ENCODE data around the gene UBE2Q1.
"Not testable (repeated sequence)": the region's sequence is repeated elsewhere in the genome, so short reads cannot be mapped to it uniquely, and the experiment has no call there.

UBE2Q1 gene

GRCh38 chr1:154549202-154549770 lies 9.2 kb downstream of the UBE2Q1 start:
- DNase-seq: no peak

GRCh38 chr1:154548028-154548427 lies 10.4 kb downstream of the UBE2Q1 start:
- DNase-seq: no peak

- no peak for DNase-seq
Measured at GRCh38 chr1:154547105-154547732, 11.2 kb downstream of the UBE2Q1 start.

- DNase-seq: peak; percentile 18
Measured at GRCh38 chr1:154546264-154547063, 12.0 kb downstream of the UBE2Q1 start.

GRCh38 chr1:154541231-154541630 lies 17.2 kb downstream of the UBE2Q1 start:
- no peak for DNase-seq

GRCh38 chr1:154539486-154540483 lies 18.7 kb downstream of the UBE2Q1 start:
- DNase-seq: no peak

- no peak for DNase-seq
Measured at GRCh38 chr1:154536570-154536969, 21.9 kb downstream of the UBE2Q1 start.

- peak; percentile 39 for DNase-seq
Measured at GRCh38 chr1:154533952-154534844, 24.3 kb downstream of the UBE2Q1 start.

- DNase-seq: not testable (repeated sequence)
Measured at GRCh38 chr1:154531950-154532349, 26.5 kb downstream of the UBE2Q1 start.

- DNase-seq: no peak
Measured at GRCh38 chr1:154529308-154529707, 29.2 kb downstream of the UBE2Q1 start.

GRCh38 chr1:154527192-154527591 lies 31.3 kb downstream of the UBE2Q1 start:
- DNase-seq: no peak

GRCh38 chr1:154524881-154525280 lies 33.6 kb downstream of the UBE2Q1 start:
- DNase-seq: no peak

- no peak for DNase-seq
Measured at GRCh38 chr1:154521695-154522094, 36.8 kb downstream of the UBE2Q1 start.

GRCh38 chr1:154520333-154520732 lies 38.1 kb downstream of the UBE2Q1 start:
- DNase-seq: no peak

- DNase-seq: no peak
Measured at GRCh38 chr1:154519591-154519991, 38.9 kb downstream of the UBE2Q1 start.

GRCh38 chr1:154517661-154518060 lies 40.8 kb downstream of the UBE2Q1 start:
- DNase-seq: no peak

GRCh38 chr1:154514066-154514553 lies 44.4 kb downstream of the UBE2Q1 start:
- DNase-seq: no peak

GRCh38 chr1:154512760-154513159 lies 45.7 kb downstream of the UBE2Q1 start:
- no peak for DNase-seq

GRCh38 chr1:154503898-154504297 lies 54.6 kb downstream of the UBE2Q1 start:
- DNase-seq: no peak

- no peak for DNase-seq
Measured at GRCh38 chr1:154502744-154503115, 55.7 kb downstream of the UBE2Q1 start.

- DNase-seq: no peak
Measured at GRCh38 chr1:154502066-154502743, 56.3 kb downstream of the UBE2Q1 start, which contains the start of the genes SHE and TDRD10. TSS of gene SHE (minus strand) at chr1:154502412. CDS start at chr1:154502026, 386 bp downstream. TSS of gene TDRD10 (plus strand) at chr1:154502219. CDS start at chr1:154506904, 4,685 bp downstream.
